Keratinocyte (primary cell): ENCODE results near the gene DMD. TPM values are rescaled to one million over a fixed set of nuclear protein-coding genes. Genes with fewer than 3 reads are reported as not detected.

ENCODE experiments used
- DNase-seq: peaks from one replicate; pipeline ENCODE4 v3.0.0-alpha.2; 2011; ENCODE audit warnings: low read depth, missing footprints, low spot score
- FAIRE-seq: peaks from 2 replicates; lab custom pipeline; 2011; peaks lifted over from hg19 to GRCh38; lab: Jason Lieb, UNC
- H2AFZ ChIP-seq: 2 replicates; pipeline ENCODE4 v1.6.0; 2012; ENCODE audit warnings: low read length, control low read depth, inconsistent platforms; ENCODE audit not compliant: control insufficient read depth
- H3K27ac ChIP-seq: 2 replicates; pipeline ENCODE4 v1.5.1; 2011; ENCODE audit warnings: low read length; ENCODE audit not compliant: control insufficient read depth, insufficient read depth
- H3K27me3 ChIP-seq: 3 replicates; pipeline ENCODE4 v1.6.0; 2011; ENCODE audit warnings: low read length; ENCODE audit not compliant: control insufficient read depth, insufficient read depth; ENCODE audit errors: extremely low read depth
- H3K36me3 ChIP-seq, 2 experiments: 2 replicates in 1 of 2; 3 replicates in 1 of 2; pipeline ENCODE4 v1.5.1; 2011; ENCODE audit warnings: low read length in 2 of 2, mild to moderate bottlenecking in 1 of 2; ENCODE audit not compliant: control insufficient read depth in 2 of 2, insufficient read depth in 2 of 2; ENCODE audit errors: extremely low read depth in 1 of 2
- H3K4me1 ChIP-seq: 3 replicates; pipeline ENCODE4 v1.5.1; 2011; ENCODE audit warnings: low read length; ENCODE audit not compliant: control insufficient read depth, insufficient read depth; ENCODE audit errors: extremely low read depth
- H3K4me2 ChIP-seq: 3 replicates; pipeline ENCODE4 v1.6.0; 2011; ENCODE audit warnings: low read depth, low read length; ENCODE audit not compliant: control insufficient read depth, insufficient read depth; ENCODE audit errors: extremely low read depth
- H3K4me3 ChIP-seq, 3 experiments: fragments of 200-600 bp in 1 of 3; sonication (generic) in 1 of 3; 2 replicates in 2 of 3; 3 replicates in 1 of 3; pipeline ENCODE4 v1.5.1; 2011 to 2016; ENCODE audit warnings: low read length in 3 of 3, mild to moderate bottlenecking in 3 of 3, control low read depth in 2 of 3, inconsistent platforms in 1 of 3, low read depth in 1 of 3, mixed read lengths in 1 of 3, mixed run types in 1 of 3, moderate library complexity in 1 of 3; ENCODE audit not compliant: control insufficient read depth in 2 of 3, insufficient read depth in 2 of 3; ENCODE audit errors: extremely low read depth in 1 of 3
- H3K79me2 ChIP-seq: 2 replicates; pipeline ENCODE4 v1.6.0; 2012; ENCODE audit warnings: low read length; ENCODE audit not compliant: control insufficient read depth, insufficient read depth
- H3K9ac ChIP-seq: 3 replicates; pipeline ENCODE4 v1.6.0; 2011; ENCODE audit warnings: low read length; ENCODE audit not compliant: control insufficient read depth, insufficient read depth; ENCODE audit errors: extremely low read depth
- H3K9me1 ChIP-seq: 3 replicates; pipeline ENCODE4 v1.6.0; 2011; ENCODE audit warnings: low read length; ENCODE audit not compliant: control insufficient read depth, insufficient read depth; ENCODE audit errors: extremely low read depth
- H3K9me3 ChIP-seq: 2 replicates; pipeline ENCODE4 v1.5.1; 2012; ENCODE audit warnings: low read depth, low read length; ENCODE audit not compliant: control insufficient read depth
- H4K20me1 ChIP-seq: 3 replicates; pipeline ENCODE4 v1.6.0; 2011; ENCODE audit warnings: low read length; ENCODE audit not compliant: control insufficient read depth, insufficient read depth; ENCODE audit errors: extremely low read depth
- CTCF ChIP-seq, 3 experiments: IDR thresholded peaks in 1 of 3; conservative IDR thresholded peaks in 1 of 3; optimal IDR thresholded peaks in 1 of 3; 2 replicates in 2 of 3; 3 replicates in 1 of 3; pipeline versions ENCODE3 to v1.5.1; 2011; ENCODE audit warnings: low read length in 3 of 3, mild to moderate bottlenecking in 3 of 3, moderate library complexity in 2 of 3, control low read depth in 1 of 3, inconsistent platforms in 1 of 3; ENCODE audit not compliant: insufficient read depth in 2 of 3; ENCODE audit errors: extremely low read depth in 1 of 3
- EZH2 ChIP-seq: IDR thresholded peaks from one replicate; pipeline ENCODE4 v1.6.1; 2012; ENCODE audit warnings: inconsistent platforms, mild to moderate bottlenecking, low read length, moderate library complexity
- dilution Hi-C: fragments of 300-500 bp; cut with MboI; formaldehyde crosslinking; loops from one replicate; pipeline ENCODE4 v1.7.0; 2020; ENCODE audit warnings: low sequenced_read_pairs; ENCODE audit not compliant: extremely low pct_ligation_motif_present
- polyA plus RNA-seq, 5 experiments: library from polyadenylated mRNA; depleted of rRNA in 3 of 5; stranded (reverse) in 3 of 5; stranded (forward) in 1 of 5; unstranded in 1 of 5; fragments of >200 nt; gene quantifications; 1 replicate in 1 of 5; 2 replicates in 3 of 5; 3 replicates in 1 of 5; pipeline versions ENCODE4 v1.2.1 to v1.2.3, GENCODE V29; 2011 to 2012; ENCODE audit warnings: missing spikeins in 2 of 5, low read depth in 1 of 5, low replicate concordance in 1 of 5

DMD gene
- polyA plus RNA-seq, 1 donor (not counting 4 experiments of a cell fraction or from before 2014, with no cell fraction given), result 8.9 TPM

DNA sequence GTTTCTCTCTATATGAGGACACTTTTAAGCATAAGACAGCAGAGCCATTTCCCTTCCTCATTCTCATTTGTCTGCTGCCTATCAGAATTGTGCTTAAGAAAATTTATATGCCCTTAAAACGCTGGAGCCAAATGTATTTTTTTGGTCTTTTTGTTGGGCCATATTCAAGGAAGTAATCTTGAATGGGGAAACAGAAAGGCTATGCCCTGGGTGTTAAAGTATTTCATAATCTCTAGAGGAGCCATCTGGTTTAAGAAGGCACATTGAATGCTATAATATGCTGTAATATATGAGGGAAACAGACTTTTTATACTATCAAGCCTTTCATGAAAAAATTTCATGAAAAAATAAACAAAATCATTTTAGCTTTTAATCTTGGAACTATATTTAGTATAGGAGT, 4.3 kb downstream of the DMD start:
- dilution Hi-C loops, result no loop called here
- FAIRE-seq (no peak), DNase-seq (no peak)
- Histone ChIP-seq H3K4me3 (no peak overlapping the region), H3K9me1 (no peaks in the 10 kb centered on the region), H3K27me3 (no peaks in the 10 kb centered on the region), H3K9ac (no peak overlapping the region), H4K20me1 (no peaks in the 10 kb centered on the region), H3K79me2 (no peaks in the 10 kb centered on the region), H3K36me3 (no peaks in the 10 kb centered on the region), H3K27ac (no peak overlapping the region), H3K4me2 (no peak overlapping the region), H3K4me1 (no peaks in the 10 kb centered on the region), H2AFZ (no peak overlapping the region), H3K9me3 (no peaks in the 10 kb centered on the region)
- TF ChIP-seq EZH2, result no peak
- TF ChIP-seq CTCF (optimal IDR thresholded peaks at IDR 0.05 in 1 of 3, IDR thresholded peaks at IDR 0.05 in 1 of 3, conservative IDR thresholded peaks at IDR 0.05 in 1 of 3; ENCODE audit: extremely low read depth in 1 of 3, insufficient read depth in 2 of 3, low read length in 3 of 3), result no peak

DNA sequence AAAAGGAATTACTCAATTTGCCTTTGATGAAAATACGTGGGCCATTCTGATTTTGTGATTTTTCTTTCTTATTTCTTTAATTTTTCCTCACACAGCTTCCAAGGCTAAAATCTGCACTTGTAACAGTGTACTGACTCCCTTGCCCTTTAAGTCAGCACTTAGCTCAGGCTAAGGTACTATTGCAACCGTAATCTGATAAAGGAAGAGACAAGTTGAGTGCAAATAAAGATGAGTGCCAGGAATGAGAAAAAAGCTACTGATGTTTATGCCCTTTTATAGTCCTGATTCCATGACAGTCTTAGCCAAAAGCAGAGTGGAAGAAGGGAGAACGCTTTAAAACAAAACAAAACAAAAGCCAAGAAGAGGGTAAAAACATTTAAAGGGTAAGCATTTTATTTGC, 6.0 kb downstream of the DMD start:
- peak overlapping the region; percentile 45 for H3K4me2 ChIP-seq
- no peaks in the 10 kb centered on the region for H3K4me1 ChIP-seq
- H3K9ac ChIP-seq, result no peak overlapping the region
- H3K27ac ChIP-seq, result no peak overlapping the region
- TF ChIP-seq CTCF (optimal IDR thresholded peaks at IDR 0.05 in 1 of 3, IDR thresholded peaks at IDR 0.05 in 1 of 3, conservative IDR thresholded peaks at IDR 0.05 in 1 of 3; ENCODE audit: extremely low read depth in 1 of 3, insufficient read depth in 2 of 3, low read length in 3 of 3) (no peak), EZH2 (no peak)
- H3K4me3 ChIP-seq, result no peak overlapping the region
- no peaks in the 10 kb centered on the region for H3K9me3 ChIP-seq
- DNase-seq, result no peak
- dilution Hi-C loops, result no loop called here
- no peaks in the 10 kb centered on the region for H4K20me1 ChIP-seq
- H3K79me2 ChIP-seq, result no peaks in the 10 kb centered on the region
- no peaks in the 10 kb centered on the region for H3K9me1 ChIP-seq
- no peak for FAIRE-seq
- H2AFZ ChIP-seq, result no peak overlapping the region
- no peaks in the 10 kb centered on the region for H3K36me3 ChIP-seq
- no peaks in the 10 kb centered on the region for H3K27me3 ChIP-seq
